ENCODE results near the gene ZP2. TPM values are rescaled to one million over a fixed set of nuclear protein-coding genes. Genes with fewer than 3 reads are reported as not detected.
"Not testable (repeated sequence)": the region's sequence is repeated elsewhere in the genome, so short reads cannot be mapped to it uniquely, and the experiment has no call there.

ZP2 gene
- total RNA-seq, 2 experiments from 2014 or later = not detected

DNA sequence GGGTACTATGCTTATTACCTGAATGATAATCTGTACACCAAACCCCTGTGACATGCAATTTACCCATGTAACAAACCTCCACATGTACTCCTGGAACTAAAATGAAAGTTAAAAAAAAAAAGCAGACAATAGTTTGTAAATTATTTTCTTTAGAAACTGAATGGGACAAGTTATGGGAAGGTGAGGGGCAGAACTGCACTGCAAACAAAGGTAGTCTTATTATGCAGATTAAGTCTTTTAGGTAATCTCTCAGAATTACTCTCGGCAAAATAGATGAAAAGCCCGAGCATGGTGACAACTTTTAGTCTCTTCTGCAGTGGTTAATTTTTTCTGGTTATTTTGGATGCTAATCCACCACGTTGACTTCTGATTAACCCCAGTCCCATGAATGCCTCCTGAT, 27.4 kb downstream of the ZP2 start:
- POLR2A ChIA-PET = no interaction called here
- CTCF ChIA-PET = no interaction called here

DNA sequence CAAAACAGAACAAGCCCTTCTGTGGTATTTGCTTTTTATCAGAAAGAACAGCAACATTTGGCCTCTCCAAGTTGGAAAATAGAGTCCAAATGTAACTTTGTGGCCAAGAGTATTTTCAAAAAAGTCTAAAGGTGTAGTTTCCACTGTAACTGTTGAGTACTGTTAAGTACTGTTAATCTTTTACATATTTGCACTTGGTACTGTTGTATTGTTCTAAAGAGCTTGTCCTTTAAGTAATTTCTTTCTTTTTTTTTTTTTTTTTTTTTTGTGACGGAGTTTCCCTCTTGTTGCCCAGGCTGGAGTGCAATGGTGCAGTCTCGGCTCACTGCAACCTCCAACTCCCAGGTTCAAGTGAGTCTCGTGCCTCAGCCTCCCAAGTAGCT, 31.4 kb downstream of the ZP2 start:
- CTCF ChIA-PET = no interaction called here
- POLR2A ChIA-PET = no interaction called here

GRCh38 chr16:21179126-21179982, 32.0 kb downstream of the ZP2 start:
- ChIA-PET CTCF (interaction anchor here (0.6 kb wide), 1 partner anchor 20 kb away, joined by 5 read pairs; no protein-coding TSS in a partner anchor), POLR2A (no interaction called here)

- CTCF ChIA-PET = no interaction called here
- POLR2A ChIA-PET = no interaction called here
Measured at GRCh38 chr16:21175397-21175796, 36.0 kb downstream of the ZP2 start.

DNA sequence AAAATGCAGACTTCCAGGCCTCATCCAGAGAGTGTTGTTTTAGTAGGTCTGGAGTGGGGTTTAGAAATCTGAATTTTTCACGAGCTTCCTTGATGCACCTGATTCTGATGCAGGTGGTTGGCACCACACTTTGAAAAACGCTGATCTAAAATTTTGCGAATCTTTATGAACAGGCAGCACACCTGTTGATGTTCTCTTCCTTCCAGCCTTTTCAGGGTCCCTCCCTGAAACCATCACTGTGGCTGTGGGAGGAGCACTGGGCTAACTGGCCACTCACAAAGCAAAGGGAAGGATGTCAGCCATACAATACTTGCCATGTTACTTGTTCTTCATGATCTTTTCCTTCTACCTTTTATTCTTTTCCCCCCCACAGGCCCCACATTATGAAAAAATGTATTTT, 38.7 kb downstream of the ZP2 start:
- CTCF ChIA-PET = interaction anchor here (2.3 kb wide), 1 partner anchor 16 kb away, joined by 5 read pairs; no protein-coding TSS in a partner anchor
- POLR2A ChIA-PET = no interaction called here

- POLR2A ChIA-PET = not testable (repeated sequence)
- CTCF ChIA-PET = interaction anchor here (1.0 kb wide), 1 partner anchor 11 kb away, joined by 4 read pairs; the partner anchor contains the start of gene LDAF1
Measured at GRCh38 chr16:21170116-21170515, 41.3 kb downstream of the ZP2 start.

GRCh38 chr16:21169249-21169981, 42.0 kb downstream of the ZP2 start:
- CTCF ChIA-PET = interaction anchor here (1.0 kb wide), 1 partner anchor 11 kb away, joined by 4 read pairs; the partner anchor contains the start of gene LDAF1
- POLR2A ChIA-PET = no interaction called here

DNA sequence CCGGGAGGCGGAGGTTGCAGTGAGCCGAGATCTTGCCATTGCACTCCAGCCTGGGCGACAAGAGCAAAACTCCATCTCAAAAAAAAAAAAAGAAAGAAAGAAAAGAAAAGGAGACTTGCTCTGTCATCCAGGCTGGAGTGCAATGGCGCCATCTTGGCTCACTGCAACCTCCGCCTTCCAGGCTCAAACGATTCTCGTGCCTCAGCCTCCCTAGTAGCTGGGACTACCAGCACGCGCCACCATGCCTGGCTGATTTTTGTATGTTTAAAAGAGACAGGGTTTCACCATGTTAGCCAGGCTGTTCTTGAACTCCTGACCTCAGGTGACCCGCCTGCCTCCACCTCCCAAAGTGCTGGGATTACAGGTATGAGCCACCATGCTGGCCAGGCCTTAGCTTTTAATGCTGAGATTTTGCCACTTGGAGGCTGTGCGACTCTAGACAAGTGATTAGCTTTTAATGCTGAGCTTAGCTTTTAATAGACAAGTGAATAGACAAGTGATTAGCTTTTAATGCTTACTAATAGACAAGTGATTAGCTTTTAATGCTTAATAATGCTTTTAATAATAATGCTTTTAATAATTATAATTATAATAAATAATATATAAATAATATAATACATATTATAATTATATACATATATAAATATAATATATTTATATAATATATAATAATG, 43.3 kb downstream of the ZP2 start:
- ChIA-PET POLR2A (no interaction called here), CTCF (interaction anchor here (0.6 kb wide), 2 partner anchors 15 to 106 kb away, joined by 3 read pairs; no protein-coding TSS in a partner anchor)

DNA sequence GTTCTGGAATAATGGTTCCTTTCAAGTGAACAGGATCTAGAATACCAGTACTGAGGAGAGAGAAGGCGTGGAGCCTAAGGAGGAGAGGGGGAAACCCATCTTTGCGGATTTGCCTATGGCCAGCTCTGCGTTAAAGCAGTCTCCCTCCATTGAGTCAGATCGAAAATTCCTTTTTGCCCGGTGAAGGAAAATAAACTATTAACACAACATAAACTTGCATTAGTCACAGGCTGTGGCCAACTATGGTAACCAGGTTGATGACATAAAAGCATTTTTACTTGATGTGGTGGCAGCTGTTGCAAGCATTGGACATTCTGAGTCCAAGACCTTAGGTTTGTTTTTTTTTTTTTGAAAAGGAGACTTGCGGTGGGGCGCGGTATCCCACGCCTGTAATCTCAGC, 44.0 kb downstream of the ZP2 start:
- ChIA-PET CTCF (interaction anchor here (0.6 kb wide), 1 partner anchor 15 kb away, joined by 3 read pairs; no protein-coding TSS in a partner anchor), POLR2A (no interaction called here)

DNA sequence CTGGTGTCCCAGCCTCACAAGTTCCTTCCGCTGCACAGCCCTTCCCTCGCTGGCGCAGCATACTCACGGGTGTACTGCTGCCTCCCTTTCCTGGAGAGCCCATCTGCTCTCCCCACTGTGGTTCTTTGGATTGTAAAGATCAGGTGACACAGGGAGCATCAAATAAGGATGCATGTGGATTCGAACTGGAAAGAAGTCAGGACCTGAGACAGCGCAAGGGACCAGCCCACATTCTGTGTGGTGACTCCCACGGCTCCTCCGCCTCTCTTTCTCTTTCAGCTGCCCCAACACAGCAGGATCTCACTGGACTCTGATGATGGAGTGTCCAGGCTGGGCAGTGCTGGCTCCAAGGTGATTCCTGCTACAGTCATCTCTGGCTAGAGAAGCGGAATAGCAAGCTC, 44.8 kb downstream of the ZP2 start:
- ChIA-PET CTCF (no interaction called here), POLR2A (no interaction called here)

- ChIA-PET CTCF (no interaction called here), POLR2A (no interaction called here)
Measured at GRCh38 chr16:21164521-21165168, 46.7 kb downstream of the ZP2 start.

DNA sequence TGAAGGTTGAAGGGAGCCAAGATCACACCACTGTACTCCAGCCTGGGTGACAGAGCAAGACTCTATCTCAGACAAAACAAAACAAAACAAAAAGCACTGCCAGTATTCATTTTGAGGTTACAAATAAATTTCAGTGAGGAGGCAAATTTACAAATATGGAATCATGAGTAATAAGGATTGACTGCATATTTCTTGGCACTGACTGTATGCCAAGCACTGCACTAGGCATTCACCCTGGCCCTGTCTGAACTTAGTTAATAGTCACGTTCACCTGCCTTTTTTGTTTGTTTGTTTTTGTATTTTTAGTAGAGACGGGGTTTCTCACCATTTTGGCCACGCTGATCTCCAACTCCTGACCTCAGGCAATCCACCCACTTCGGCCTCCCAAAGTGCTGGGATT, 47.8 kb downstream of the ZP2 start:
- POLR2A ChIA-PET = no interaction called here

DNA sequence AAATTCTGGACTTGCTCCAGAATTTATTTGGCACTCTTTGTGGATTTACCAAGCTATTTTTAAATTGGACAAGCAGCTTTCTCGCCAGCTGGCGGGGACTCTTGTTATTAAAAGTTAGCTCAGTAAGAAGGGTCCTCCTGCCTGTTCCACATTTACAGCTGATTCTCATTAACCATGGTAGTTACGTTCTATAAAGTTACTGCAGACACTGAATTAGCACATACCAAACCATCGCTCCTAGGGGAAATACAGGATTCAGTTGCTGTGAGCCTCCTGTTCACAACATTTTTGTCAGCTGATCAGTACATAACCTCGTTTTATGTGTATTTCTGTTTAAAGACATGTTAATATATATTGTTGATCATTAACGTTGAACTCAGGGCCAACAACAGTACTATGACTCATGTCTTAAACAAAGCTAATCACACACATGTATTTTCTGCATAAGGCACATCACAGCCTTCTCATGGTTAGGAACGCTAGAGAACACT, 48.7 kb downstream of the ZP2 start:
- CTCF ChIA-PET = interaction anchor here (0.5 kb wide), 1 partner anchor 49 kb away, joined by 3 read pairs; no protein-coding TSS in a partner anchor
- POLR2A ChIA-PET = no interaction called here

More for the DNA sequence above, 47.8 kb downstream of the ZP2 start:
- CTCF ChIA-PET = no interaction called here

GRCh38 chr16:21161211-21161610, 50.2 kb downstream of the ZP2 start:
- ChIA-PET POLR2A (no interaction called here), CTCF (no interaction called here)

DNA sequence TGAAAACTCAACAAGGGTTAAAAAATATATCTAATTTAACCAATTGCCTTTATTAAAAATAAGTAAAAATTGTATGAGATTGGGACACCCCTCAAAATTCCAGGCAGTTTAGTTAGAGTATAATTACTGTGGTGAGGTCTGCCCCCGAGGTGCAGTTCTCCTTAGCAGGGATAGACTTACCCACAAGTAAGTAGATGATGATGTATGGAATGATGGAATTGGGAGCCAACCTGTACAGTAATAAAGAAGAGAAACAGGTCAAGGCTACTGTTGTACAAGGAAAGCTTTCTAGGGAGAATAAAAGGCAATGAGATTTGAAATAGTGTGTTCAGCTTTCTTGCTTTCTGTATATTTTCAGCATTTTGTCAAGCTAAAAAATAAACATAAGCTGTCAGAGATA, 51.1 kb downstream of the ZP2 start:
- POLR2A ChIA-PET = no interaction called here

GRCh38 chr16:21159281-21159951, 52.0 kb downstream of the ZP2 start:
- ChIA-PET POLR2A (interaction anchor here (0.6 kb wide), 2 partner anchors 75 to 262 kb away, joined by 3 to 4 read pairs; no protein-coding TSS in a partner anchor), CTCF (interaction anchor here (0.6 to 3.4 kb wide), 6 partner anchors 10 to 1890 kb away, joined by 3 to 15 read pairs (median 4); no protein-coding TSS in a partner anchor)

More for the DNA sequence above, 51.1 kb downstream of the ZP2 start:
- CTCF ChIA-PET = no interaction called here

GRCh38 chr16:21158208-21159110, 52.9 kb downstream of the ZP2 start, which contains the start of gene LDAF1:
LDAF1 (plus strand) TSS chr16:21158674; CDS start chr16:21161183, 2,509 bp downstream.
- CTCF ChIA-PET = interaction anchor here (0.5 to 3.4 kb wide), 7 partner anchors 11 to 1891 kb away, joined by 3 to 15 read pairs (median 4); no protein-coding TSS in a partner anchor

More at GRCh38 chr16:21158208-21159110, 52.9 kb downstream of the ZP2 start, which contains the start of gene LDAF1:
- POLR2A ChIA-PET = interaction anchor here (0.6 kb wide), 3 partner anchors 68 to 261 kb away, joined by 3 to 4 read pairs (median 3); no protein-coding TSS in a partner anchor
